Stomach (tissue), 4 donors: ENCODE data around the gene SLC5A10.

Experiments used
- CTCF ChIP-seq, 7 experiments: fragments of 450-650 bp in 4 of 7; fragments of 200-600 bp in 3 of 7; sonication (generic) in 3 of 7; IDR thresholded peaks; one replicate each; pipeline ENCODE4 v1.5.1; 2016 to 2019; ENCODE audit warnings: antibody characterized with exemption in 7 of 7, control low read depth in 2 of 7, mild to moderate bottlenecking in 1 of 7
- EP300 ChIP-seq: sonication (generic); formaldehyde crosslinking; IDR thresholded peaks from one replicate; pipeline ENCODE4 v1.6.1; 2017; ENCODE audit warnings: antibody characterized with exemption
- POLR2A ChIP-seq, 4 donors: fragments of 450-650 bp; IDR thresholded peaks; one replicate each; pipeline ENCODE4 v1.6.1; 2016; ENCODE audit warnings: antibody characterized with exemption in 4 of 4, control low read depth in 2 of 4, mild to moderate bottlenecking in 1 of 4, moderate library complexity in 1 of 4
- POLR2AphosphoS5 ChIP-seq, 3 donors: sonication (generic); formaldehyde crosslinking; IDR thresholded peaks; one replicate each; pipeline ENCODE4 v1.6.1; 2016; ENCODE audit warnings: antibody characterized with exemption in 3 of 3

DNA sequence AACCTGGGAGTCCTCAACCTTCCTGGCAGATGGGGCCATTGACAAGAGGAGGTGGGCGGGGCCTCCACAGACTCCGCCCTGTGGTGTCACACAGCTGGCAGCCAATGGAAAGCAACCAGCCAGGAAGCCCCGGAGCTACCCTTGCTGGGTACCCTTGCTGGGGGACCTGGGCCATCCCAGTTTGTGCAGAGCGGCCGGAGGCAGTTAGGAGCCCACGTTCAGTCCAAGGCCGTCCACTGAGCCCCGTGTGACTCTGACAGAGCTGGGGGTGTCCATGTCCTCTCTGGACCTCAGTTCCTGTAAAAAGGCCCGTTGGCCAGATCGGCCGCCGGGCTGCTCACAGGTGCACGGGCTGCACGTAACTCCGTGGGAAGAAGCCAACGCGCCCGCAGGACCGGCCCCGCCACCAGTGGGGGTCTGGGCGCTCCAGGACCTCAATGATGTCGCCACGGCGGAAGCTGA is 69.7 kb downstream of the SLC5A10 start:
- TF ChIP-seq CTCF (IDR thresholded peaks at IDR 0.05) (no peak), POLR2AphosphoS5 (IDR thresholded peaks at IDR 0.05) (no peak), POLR2A (IDR thresholded peaks at IDR 0.05) (no peak), EP300 (no peak)
